Tibial artery (tissue), 4 donors: ENCODE results near the gene PLD2.
"Not testable (repeated sequence)": the region's sequence is repeated elsewhere in the genome, so short reads cannot be mapped to it uniquely, and the experiment has no call there.

Experiments
- DNase-seq, 2 donors: peaks; one replicate each; pipeline ENCODE4 v3.0.0-alpha.2; 2019
- H3K27ac ChIP-seq, 2 donors: fragments of 200-600 bp; sonication (generic) in 1 of 2; 1 replicate in 1 of 2; 2 replicates in 1 of 2; pipeline ENCODE4 v1.5.1; 2018 to 2019; ENCODE audit warnings: mild to moderate bottlenecking in 1 of 2
- H3K27me3 ChIP-seq, 2 donors: fragments of 200-600 bp; sonication (generic) in 1 of 2; one replicate each; pipeline versions ENCODE4 v1.5.1 to v1.6.0; 2016 to 2019
- H3K36me3 ChIP-seq, 3 donors: fragments of 200-600 bp; sonication (generic) in 2 of 3; one replicate each; pipeline ENCODE4 v1.5.1; 2016 to 2019; ENCODE audit warnings: mild to moderate bottlenecking in 2 of 3
- H3K4me1 ChIP-seq, 4 donors: fragments of 200-600 bp; sonication (generic) in 2 of 4; 1 replicate in 3 of 4; 2 replicates in 1 of 4; pipeline ENCODE4 v1.5.1; 2016 to 2019
- H3K4me3 ChIP-seq, 2 donors: fragments of 200-600 bp; sonication (generic) in 1 of 2; 1 replicate in 1 of 2; 2 replicates in 1 of 2; pipeline ENCODE4 v1.5.1; 2018 to 2019; ENCODE audit warnings: mild to moderate bottlenecking in 2 of 2
- H3K9me3 ChIP-seq, 3 donors: fragments of 200-600 bp; sonication (generic) in 1 of 3; one replicate each; pipeline ENCODE4 v1.5.1; 2016 to 2019
- CTCF ChIP-seq, 2 experiments: fragments of 200-600 bp in 1 of 2; fragments of 450-650 bp in 1 of 2; IDR thresholded peaks; one replicate each; pipeline ENCODE4 v1.5.1; 2017 to 2019; ENCODE audit warnings: antibody characterized with exemption in 2 of 2, mild to moderate bottlenecking in 1 of 2, moderate library complexity in 1 of 2
- intact Hi-C: fragments of 100-400 bp; cut with DNase I; formaldehyde crosslinking; loops from one replicate; pipeline ENCODE4 v1.15.0; 2023; ENCODE audit warnings: low total_unique reads

PLD2 gene

GRCh38 chr17:4859816-4860625, 53.1 kb downstream of the PLD2 start:
- DNase-seq, result no peak
- H3K9me3 ChIP-seq, result no peaks in the 10 kb centered on the region
- TF ChIP-seq CTCF (IDR thresholded peaks at IDR 0.05), result no peak
- H3K27ac ChIP-seq, result no peak overlapping the region
- intact Hi-C loops, result no loop called here
- peaks cover 0 to 12% (median 4%) of the 10 kb centered on the region in 3 donors for H3K36me3 ChIP-seq
- no peak overlapping the region for H3K4me3 ChIP-seq
- H3K4me1 ChIP-seq, result peaks cover 0 to 28% (median 10%) of the 10 kb centered on the region in 4 donors
- no peaks in the 10 kb centered on the region for H3K27me3 ChIP-seq

DNA sequence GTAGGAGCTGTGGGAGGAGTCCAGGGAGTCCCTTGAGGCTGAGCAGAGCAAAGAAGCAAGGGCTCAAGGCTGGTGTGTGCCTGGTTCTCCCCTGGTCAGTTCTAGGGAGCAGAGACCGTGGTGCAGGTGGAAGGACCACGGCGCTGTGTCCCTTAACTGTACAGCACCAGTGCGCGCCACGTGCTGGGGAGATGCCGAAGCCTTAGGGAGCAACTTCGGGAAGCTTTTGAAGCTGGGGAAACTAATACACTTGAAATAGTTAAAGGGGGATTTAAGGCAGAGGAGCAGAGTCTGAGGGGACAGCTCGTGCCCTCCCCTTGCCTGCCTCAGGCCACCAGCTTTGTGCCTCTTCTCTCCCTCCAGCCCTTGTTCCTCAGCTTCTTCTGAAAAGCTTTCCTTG, 53.7 kb downstream of the PLD2 start:
- intact Hi-C loops, result no loop called here
- Histone ChIP-seq H3K27ac (no peak overlapping the region), H3K9me3 (no peaks in the 10 kb centered on the region), H3K27me3 (no peaks in the 10 kb centered on the region), H3K36me3 (peaks cover 0 to 12% (median 4%) of the 10 kb centered on the region in 3 donors), H3K4me3 (no peak overlapping the region), H3K4me1 (peaks cover 0 to 28% (median 10%) of the 10 kb centered on the region in 4 donors)
- TF ChIP-seq CTCF (IDR thresholded peaks at IDR 0.05), result no peak
- DNase-seq, result no peak

- no peaks in the 10 kb centered on the region for H3K9me3 ChIP-seq
- H3K4me3 ChIP-seq, result no peak overlapping the region
- no peak for DNase-seq
- peaks cover 0 to 12% (median 4%) of the 10 kb centered on the region in 3 donors for H3K36me3 ChIP-seq
- H3K27me3 ChIP-seq, result no peaks in the 10 kb centered on the region
- intact Hi-C loops, result no loop called here
- no peak for TF ChIP-seq CTCF (IDR thresholded peaks at IDR 0.05)
- H3K27ac ChIP-seq, result no peak overlapping the region
- H3K4me1 ChIP-seq, result peaks cover 0 to 28% (median 10%) of the 10 kb centered on the region in 4 donors
Measured at GRCh38 chr17:4861052-4861451, 54.1 kb downstream of the PLD2 start.

DNA sequence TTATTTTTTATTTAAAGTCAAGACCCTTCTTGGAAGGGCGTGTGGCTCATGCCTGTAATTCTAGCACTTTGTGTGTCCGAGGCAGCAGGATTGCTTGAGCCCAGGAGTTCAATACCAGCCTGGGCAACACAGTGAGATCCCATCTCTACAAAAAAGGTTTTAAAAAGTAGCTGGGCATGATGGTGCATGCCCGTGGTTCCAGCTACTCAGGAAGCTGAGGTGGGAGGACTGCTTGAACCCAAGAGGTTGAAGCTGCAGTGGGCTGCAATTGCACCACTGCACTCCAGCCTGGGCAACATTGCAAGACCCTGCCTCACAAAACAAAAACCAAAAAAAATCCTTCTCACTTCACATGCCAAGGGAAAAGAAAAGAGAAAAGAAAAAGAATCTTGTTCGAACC, 55.8 kb downstream of the PLD2 start:
- Histone ChIP-seq H3K9me3 (no peaks in the 10 kb centered on the region), H3K4me1 (peaks cover 0 to 20% (median 8%) of the 10 kb centered on the region in 4 donors), H3K27ac (no peak overlapping the region), H3K36me3 (peaks cover 0 to 12% (median 4%) of the 10 kb centered on the region in 3 donors), H3K27me3 (no peaks in the 10 kb centered on the region), H3K4me3 (no peak overlapping the region)
- no peak for TF ChIP-seq CTCF (IDR thresholded peaks at IDR 0.05)
- no peak for DNase-seq
- intact Hi-C loops, result no loop called here

GRCh38 chr17:4863321-4863720, 56.4 kb downstream of the PLD2 start:
- Histone ChIP-seq H3K36me3 (peaks cover 0 to 12% (median 4%) of the 10 kb centered on the region in 3 donors), H3K4me1 (peaks cover 0 to 14% (median 6%) of the 10 kb centered on the region in 4 donors), H3K27ac (no peak overlapping the region), H3K9me3 (no peaks in the 10 kb centered on the region), H3K4me3 (no peak overlapping the region), H3K27me3 (no peaks in the 10 kb centered on the region)
- no peak for TF ChIP-seq CTCF (IDR thresholded peaks at IDR 0.05)
- DNase-seq, result no peak
- intact Hi-C loops, result no loop called here

GRCh38 chr17:4867535-4867934, 60.6 kb downstream of the PLD2 start:
- H3K4me3 ChIP-seq, H3K27ac ChIP-seq, H3K36me3 ChIP-seq, H3K4me1 ChIP-seq, H3K9me3 ChIP-seq, DNase-seq, H3K27me3 ChIP-seq, intact Hi-C loops: not testable (repeated sequence)

- intact Hi-C loops, H3K4me3 ChIP-seq, DNase-seq, H3K4me1 ChIP-seq, H3K9me3 ChIP-seq, H3K27me3 ChIP-seq, H3K36me3 ChIP-seq, H3K27ac ChIP-seq: not testable (repeated sequence)
Measured at GRCh38 chr17:4869058-4869998, 62.4 kb downstream of the PLD2 start.
